Common myeloid progenitor, CD34-positive (primary cell): Measurements from ENCODE around the gene CIC.

Experiments used
- CTCF ChIA-PET: fragments of 350-600 bp; sonication (Branson Sonifier 250); formaldehyde crosslinking; loops from one replicate; lab custom pipeline; 2021; ENCODE audit warnings: antibody characterized with exemption; lab: Charles Lee
- POLR2A ChIA-PET: fragments of 350-600 bp; sonication (Branson Sonifier 250); formaldehyde crosslinking; loops from one replicate; lab custom pipeline; 2021; ENCODE audit warnings: antibody characterized with exemption; lab: Charles Lee
- DNase-seq, 3 donors: peaks; one replicate each; pipeline versions ENCODE4 v3.0.0 to v3.0.0-alpha.2; 2013
- H3K27ac ChIP-seq, 2 experiments: 1 replicate in 1 of 2; 2 replicates in 1 of 2; pipeline ENCODE4 v1.7.0; 2013; ENCODE audit warnings: inconsistent platforms in 2 of 2, low read length in 2 of 2, mild to moderate bottlenecking in 2 of 2, low read depth in 1 of 2, moderate library complexity in 1 of 2; ENCODE audit not compliant: severe bottlenecking in 2 of 2, insufficient read depth in 1 of 2, poor library complexity in 1 of 2
- H3K27me3 ChIP-seq, 5 experiments: replicated peaks in 2 of 5; 1 replicate in 3 of 5; 2 replicates in 2 of 5; pipeline versions ENCODE4 v1.6.1 to v1.7.0; 2013; ENCODE audit warnings: low read length in 4 of 5, mild to moderate bottlenecking in 2 of 5, moderate library complexity in 2 of 5, inconsistent platforms in 1 of 5; ENCODE audit not compliant: insufficient read depth in 5 of 5, control insufficient read depth in 4 of 5
- H3K36me3 ChIP-seq, 4 experiments: 1 replicate in 2 of 4; 2 replicates in 2 of 4; pipeline versions ENCODE4 v1.6.1 to v1.7.0; 2013; ENCODE audit warnings: low read length in 3 of 4, control low read depth in 1 of 4, mild to moderate bottlenecking in 1 of 4; ENCODE audit not compliant: control insufficient read depth in 4 of 4, insufficient read depth in 4 of 4
- H3K4me1 ChIP-seq, 4 experiments: 1 replicate in 3 of 4; 2 replicates in 1 of 4; pipeline versions ENCODE4 v1.6.1 to v1.7.1; 2013; ENCODE audit warnings: low read length in 3 of 4, mild to moderate bottlenecking in 3 of 4, control low read depth in 1 of 4, inconsistent platforms in 1 of 4, moderate library complexity in 1 of 4; ENCODE audit not compliant: control insufficient read depth in 4 of 4, insufficient read depth in 4 of 4; ENCODE audit errors: control extremely low read depth in 1 of 4
- H3K4me3 ChIP-seq, 7 experiments: 1 replicate in 4 of 7; 2 replicates in 3 of 7; pipeline versions ENCODE4 v1.5.1 to v1.7.0; 2013; ENCODE audit warnings: mild to moderate bottlenecking in 7 of 7, low read length in 6 of 7, moderate library complexity in 6 of 7, inconsistent platforms in 2 of 7, low read depth in 2 of 7, control low read depth in 1 of 7; ENCODE audit not compliant: insufficient read depth in 4 of 7, control insufficient read depth in 1 of 7; ENCODE audit errors: extremely low read depth in 1 of 7
- H3K9me3 ChIP-seq, 5 experiments: 1 replicate in 4 of 5; 2 replicates in 1 of 5; pipeline versions ENCODE4 v1.6.1 to v1.7.1; 2013; ENCODE audit warnings: low read length in 4 of 5, mild to moderate bottlenecking in 2 of 5, inconsistent platforms in 1 of 5, low read depth in 1 of 5, moderate library complexity in 1 of 5; ENCODE audit not compliant: control insufficient read depth in 4 of 5, insufficient read depth in 2 of 5; ENCODE audit errors: control extremely low read depth in 1 of 5
- WGBS: methylation state at CpG from one replicate; pipeline ENCODE4 v1.1.5; 2013; ENCODE audit not compliant: insufficient coverage; 5-methylcytosine and 5-hydroxymethylcytosine counted together

The CIC gene

GRCh38 chr19:42303876-42304275 is 34.8 kb downstream of the CIC start:
- Histone ChIP-seq H3K9me3 (no peaks in the 10 kb centered on the region), H3K27me3 (no peaks in the 10 kb centered on the region), H3K4me3 (no peak overlapping the region), H3K36me3 (peaks cover 0 to 8% (median 2%) of the 10 kb centered on the region in 4 experiments), H3K27ac (no peak overlapping the region), H3K4me1 (peaks cover 4 to 21% (median 18%) of the 10 kb centered on the region in 4 experiments)
- ChIA-PET CTCF (interaction anchor here (0.8 to 0.9 kb wide), 2 partner anchors 14 to 195 kb away, joined by 3 to 4 read pairs; no protein-coding TSS in a partner anchor), POLR2A (interaction anchor here (0.6 kb wide), 1 partner anchor 61 kb away, joined by 4 read pairs; no protein-coding TSS in a partner anchor)
- no peak for DNase-seq
- 100% methylated on average over 2 of the region's 8 CpGs for WGBS

DNA sequence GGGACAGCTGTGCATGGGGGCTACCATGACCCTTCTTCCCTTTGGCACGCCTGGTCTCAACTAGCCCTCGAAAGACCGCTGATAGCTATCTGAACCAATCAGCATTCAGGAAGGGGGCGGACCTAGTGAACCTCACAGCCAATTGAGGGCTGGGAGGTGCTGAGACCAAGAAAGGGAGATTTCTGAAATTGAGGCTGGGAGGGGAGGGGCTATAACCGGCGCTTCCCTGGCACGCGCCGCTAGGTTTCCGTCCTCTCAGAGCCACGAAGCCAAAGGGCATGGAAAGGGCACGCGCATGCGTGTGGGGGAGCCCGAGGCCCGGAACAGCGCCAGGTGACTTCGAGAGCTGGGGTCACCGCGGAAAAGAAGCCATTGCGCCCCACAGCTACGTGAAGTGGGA is 37.6 kb downstream of the CIC start:
- H3K36me3 ChIP-seq: no peaks in the 10 kb centered on the region
- WGBS: 95% methylated on average over 20 of the region's 22 CpGs
- ChIA-PET CTCF (interaction anchor here (1.0 to 2.1 kb wide), 3 partner anchors 9 to 203 kb away, joined by 3 to 6 read pairs (median 4); no protein-coding TSS in a partner anchor), POLR2A (interaction anchor here (0.6 kb wide), 1 partner anchor 1280 kb away, joined by 3 read pairs; no protein-coding TSS in a partner anchor)
- H3K27ac ChIP-seq: no peak overlapping the region
- H3K4me3 ChIP-seq: no peak overlapping the region
- peaks cover 1 to 17% (median 14%) of the 10 kb centered on the region in 4 experiments for H3K4me1 ChIP-seq
- no peak for DNase-seq
- no peaks in the 10 kb centered on the region for H3K9me3 ChIP-seq
- H3K27me3 ChIP-seq: peaks cover 0 to 7% (median 0%) of the 10 kb centered on the region in 5 experiments

GRCh38 chr19:42309686-42310085 is 40.6 kb downstream of the CIC start:
- Histone ChIP-seq H3K36me3 (no peaks in the 10 kb centered on the region), H3K4me1 (peaks cover 0 to 11% (median 10%) of the 10 kb centered on the region in 4 experiments), H3K27ac (no peak overlapping the region), H3K27me3 (peaks cover 0 to 37% (median 11%) of the 10 kb centered on the region in 5 experiments), H3K4me3 (no peak overlapping the region), H3K9me3 (no peaks in the 10 kb centered on the region)
- WGBS: 98% methylated on average over 14 of the region's 14 CpGs
- ChIA-PET CTCF (no interaction called here), POLR2A (no interaction called here)
- no peak for DNase-seq

DNA sequence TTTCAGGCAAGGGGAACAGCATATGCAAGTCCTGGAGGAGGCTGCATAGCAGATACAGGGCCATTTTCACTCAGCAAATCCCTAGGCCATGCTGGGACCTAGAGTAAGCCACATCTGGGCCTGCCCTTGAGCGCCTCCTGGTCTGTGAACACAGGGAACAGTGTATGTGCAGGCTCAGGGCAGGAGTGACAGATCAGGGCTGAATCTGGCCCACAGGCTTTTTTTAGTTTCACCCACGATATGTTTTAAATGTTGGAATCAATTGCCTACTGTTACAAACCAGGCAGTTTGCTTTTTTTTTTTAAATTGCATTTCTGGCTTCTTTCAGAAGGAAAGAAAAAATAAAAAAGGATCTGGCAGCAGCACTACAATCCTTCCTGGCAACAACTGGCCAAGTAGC is 42.6 kb downstream of the CIC start:
- ChIA-PET CTCF (interaction anchor here (0.8 to 2.5 kb wide), 4 partner anchors 11 to 203 kb away, joined by 3 to 8 read pairs (median 4); no protein-coding TSS in a partner anchor), POLR2A (no interaction called here)
- Histone ChIP-seq H3K4me3 (no peak overlapping the region), H3K9me3 (no peaks in the 10 kb centered on the region), H3K27me3 (peaks cover 0 to 49% (median 11%) of the 10 kb centered on the region in 5 experiments), H3K36me3 (no peaks in the 10 kb centered on the region), H3K4me1 (peaks cover 0 to 15% (median 12%) of the 10 kb centered on the region in 4 experiments), H3K27ac (no peak overlapping the region)
- DNase-seq: no peak
- 100% methylated on average over 2 of the region's 2 CpGs for whole genome bisulfite sequencing

GRCh38 chr19:42312370-42312769 is 43.3 kb downstream of the CIC start:
- H3K27ac ChIP-seq: no peak overlapping the region
- H3K4me1 ChIP-seq: peaks cover 0 to 21% (median 17%) of the 10 kb centered on the region in 4 experiments
- H3K4me3 ChIP-seq: no peak overlapping the region
- DNase-seq: no peak
- no peaks in the 10 kb centered on the region for H3K36me3 ChIP-seq
- WGBS: 94% methylated on average over 5 of the region's 5 CpGs
- ChIA-PET POLR2A (no interaction called here), CTCF (interaction anchor here (0.8 to 2.5 kb wide), 4 partner anchors 11 to 204 kb away, joined by 3 to 8 read pairs (median 4); no protein-coding TSS in a partner anchor)
- H3K27me3 ChIP-seq: peaks cover 0 to 49% (median 11%) of the 10 kb centered on the region in 5 experiments
- H3K9me3 ChIP-seq: no peaks in the 10 kb centered on the region

DNA sequence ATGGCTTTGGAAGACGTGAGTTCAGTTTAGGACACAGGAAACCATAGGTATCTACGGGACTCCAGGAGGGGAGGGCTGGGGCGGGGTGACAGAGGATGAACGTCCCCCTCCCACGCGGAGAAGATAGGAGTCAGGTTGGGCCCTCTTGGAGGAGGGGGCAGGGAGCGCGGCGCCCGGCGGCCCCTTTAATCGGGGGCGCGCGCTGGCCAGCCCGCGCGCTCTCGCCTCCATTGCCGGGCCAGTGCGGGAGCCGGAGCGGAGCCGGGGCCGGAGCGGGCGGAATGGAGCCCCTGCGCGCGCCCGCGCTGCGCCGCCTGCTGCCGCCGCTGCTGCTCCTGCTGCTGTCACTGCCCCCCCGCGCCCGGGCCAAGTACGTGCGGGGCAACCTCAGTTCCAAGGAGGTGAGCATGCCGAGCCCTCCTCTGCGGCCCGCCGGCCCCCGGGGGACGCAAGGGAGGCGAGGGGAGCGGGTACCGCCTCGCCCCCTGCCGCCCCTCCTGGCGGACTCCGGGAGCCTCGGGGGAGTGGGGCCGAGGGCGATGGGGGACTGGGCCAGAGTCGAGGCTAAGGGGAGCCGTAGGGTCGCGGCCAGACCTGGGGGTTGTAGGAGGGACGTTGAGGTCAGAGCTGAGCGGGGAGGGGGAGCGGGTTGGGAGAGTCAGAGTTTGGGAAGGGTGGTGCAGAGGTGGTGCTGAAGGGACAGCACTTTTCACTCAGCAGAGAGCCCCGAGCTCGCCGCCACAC is 44.2 kb downstream of the CIC start, which contains the start of gene TMEM145:
TMEM145 (plus strand) TSS at position 214 of the 744 bp plus-strand sequence; CDS start at position 282, 68 bp downstream.
- Histone ChIP-seq H3K27ac (no peak within 1 kb of the TSS), H3K4me1 (peaks cover 0 to 21% (median 17%) of the 10 kb centered on the region in 4 experiments), H3K9me3 (no peaks in the 10 kb centered on the region), H3K27me3 (peaks cover 0 to 49% (median 11%) of the 10 kb centered on the region in 5 experiments), H3K4me3 (peak within 1 kb of the TSS in 6 of 7 experiments; percentile 13 to 68 (median 53)), H3K36me3 (no peaks in the 10 kb centered on the region)
- POLR2A ChIA-PET: no interaction called here
- CTCF ChIA-PET: interaction anchor here (0.6 to 0.7 kb wide), 2 partner anchors 17 to 58 kb away, joined by 3 read pairs; no protein-coding TSS in a partner anchor
- DNase-seq: peak; percentile 49 to 84 (median 76)
- under 1% methylated on average over 39 of the region's 67 CpGs for WGBS
